Forelimb muscle (tissue), 1 donor: ENCODE measurements around the gene ZNF593OS. TPM values are rescaled to one million over a fixed set of nuclear protein-coding genes. Genes with fewer than 3 reads are reported as not detected.

ENCODE experiments used
- DNase-seq: peaks from one replicate; pipeline ENCODE4 v3.0.0-alpha.2; 2013; ENCODE audit warnings: low read depth
- polyA plus RNA-seq: library from polyadenylated mRNA; unstranded; fragments of 120-200 nt; gene quantifications from one replicate; pipeline ENCODE4 v1.2.1, GENCODE V29; 2013; ENCODE audit not compliant: insufficient read length

ZNF593OS gene
- polyA plus RNA-seq, 1 donor: 1.5 TPM

DNA sequence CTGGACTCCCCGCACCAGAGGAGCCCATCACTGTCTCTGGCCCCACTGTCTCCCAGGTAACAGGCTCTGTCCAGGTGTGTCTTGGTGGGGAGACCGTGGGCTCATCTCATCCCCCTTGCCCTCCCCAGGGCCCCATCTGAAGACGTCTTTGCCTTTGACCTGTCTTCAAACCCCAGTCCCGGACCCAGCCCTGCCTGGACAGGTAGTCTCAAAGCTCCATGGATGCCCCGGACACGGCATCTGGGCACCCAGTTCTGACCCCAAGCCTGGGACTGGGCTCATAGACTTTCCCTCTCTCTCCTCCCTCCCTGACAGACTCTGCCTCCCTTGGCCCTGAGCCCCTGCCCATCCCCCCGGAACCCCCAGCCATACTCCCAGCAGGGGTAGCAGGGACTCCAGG, 12.5 kb upstream of the ZNF593OS start:
- DNase-seq: no peak

- DNase-seq: no peak
These were observed 10.7 kb upstream of the ZNF593OS start for GRCh38 chr1:26182383-26182696.

GRCh38 chr1:26181586-26182382, 10.2 kb upstream of the ZNF593OS start:
- DNase-seq: no peak

DNA sequence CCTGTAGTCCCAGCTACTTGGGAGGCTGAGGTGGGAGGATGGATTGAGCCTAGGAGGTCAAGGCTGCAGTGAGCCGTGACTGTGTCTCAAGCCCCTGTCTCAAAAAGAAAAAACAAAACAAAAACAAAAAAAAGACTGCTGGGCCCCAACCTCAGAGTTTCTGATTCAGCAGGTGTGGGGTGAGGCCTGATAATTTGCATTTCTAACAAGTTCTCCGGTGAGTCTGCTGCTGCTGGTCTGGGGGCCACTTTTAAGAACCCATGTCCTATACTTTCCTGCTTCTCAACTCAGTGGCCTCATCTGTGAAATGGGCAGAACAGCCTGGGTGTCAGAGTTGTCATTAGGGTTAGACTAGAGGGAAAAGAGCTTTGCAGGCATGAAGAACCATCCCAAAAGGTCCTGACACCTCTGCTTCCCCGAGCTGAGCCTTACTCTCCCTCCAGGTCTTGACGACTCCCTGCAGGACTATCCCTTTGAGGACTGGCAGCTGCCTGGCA, 8.4 kb upstream of the ZNF593OS start:
- no peak for DNase-seq

DNA sequence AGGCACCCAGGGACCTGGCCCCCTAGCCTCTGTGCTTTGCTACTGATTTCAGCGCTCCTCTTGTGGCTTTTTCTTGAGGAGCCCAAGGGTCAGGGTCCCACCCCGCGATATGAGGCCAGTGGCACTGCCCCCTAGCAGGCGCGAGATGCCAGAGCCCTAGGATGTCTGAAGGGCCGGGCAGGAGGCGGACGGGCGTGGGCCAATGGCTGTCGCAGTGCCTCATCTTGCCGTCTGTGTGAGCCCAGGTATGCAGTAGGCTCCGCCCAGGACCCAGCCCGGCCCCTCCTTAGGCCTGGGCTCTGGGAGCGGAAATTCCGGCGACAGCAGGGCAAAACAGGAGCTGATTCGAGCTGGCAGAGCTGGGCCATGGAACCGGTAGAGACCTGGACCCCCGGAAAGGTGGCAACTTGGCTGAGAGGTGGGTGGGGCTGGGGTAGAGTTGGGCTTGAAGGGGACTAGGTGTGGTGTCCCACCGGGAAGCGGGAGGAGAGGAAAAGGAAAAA, 5.6 kb upstream of the ZNF593OS start, which contains the start of gene CNKSR1:
Gene CNKSR1 (plus strand): TSS at position 310 of the 503 bp plus-strand sequence. CDS start 57 bp downstream, at position 367.
- DNase-seq: no peak

- DNase-seq: no peak
These were observed 3.7 kb upstream of the ZNF593OS start for GRCh38 chr1:26175346-26175745.

GRCh38 chr1:26170472-26170821, 1.2 kb downstream of the ZNF593OS start:
- no peak for DNase-seq

GRCh38 chr1:26169669-26170471, 1.8 kb downstream of the ZNF593OS start, which contains the start of gene ZNF593:
TSS of gene ZNF593 (plus strand) at chr1:26169908. CDS start at chr1:26169984, 76 bp downstream.
- peak; percentile 81 for DNase-seq

GRCh38 chr1:26169198-26169554, 2.5 kb downstream of the ZNF593OS start:
- no peak for DNase-seq

DNA sequence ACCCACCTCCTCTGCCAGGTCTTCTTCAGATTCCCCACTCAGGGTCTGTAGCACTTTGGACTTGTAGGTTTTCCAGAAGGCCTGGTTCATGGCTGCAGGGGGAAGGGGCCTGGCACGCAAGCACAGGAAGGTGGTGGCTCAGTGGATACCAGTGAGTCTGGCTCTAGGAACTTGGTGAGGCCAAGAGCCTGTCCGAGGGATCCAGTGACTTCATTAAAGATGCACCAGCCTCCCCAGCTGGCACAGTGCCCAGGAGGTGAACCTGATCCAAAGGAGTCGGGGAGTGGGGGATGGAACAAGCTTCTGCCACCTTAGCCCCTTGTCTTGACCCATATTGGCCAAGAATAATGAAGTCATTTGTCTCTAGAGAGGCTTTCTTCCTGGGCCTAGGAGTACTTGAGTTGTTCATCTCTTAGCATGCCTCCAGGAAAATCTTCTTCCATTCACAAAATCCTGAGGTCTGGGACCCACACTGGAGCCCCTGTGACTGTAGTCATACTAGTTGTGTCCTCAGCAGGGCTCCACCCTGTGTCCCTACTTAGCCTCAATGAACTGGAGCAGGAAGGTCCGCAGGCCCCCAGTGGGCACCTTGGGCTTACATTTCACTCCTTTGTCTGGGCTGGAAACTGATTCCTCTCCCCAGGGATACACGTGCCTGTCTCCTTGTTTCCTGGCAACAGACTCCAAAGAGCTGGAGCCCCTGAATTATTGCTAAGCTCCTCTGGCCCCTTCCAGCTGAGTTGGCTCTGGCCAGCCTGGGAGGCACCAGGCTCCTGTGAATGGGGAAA, 3.0 kb downstream of the ZNF593OS start, which contains the start of gene C1orf232:
Gene C1orf232 (minus strand): TSS at position 554 of the 788 bp plus-strand sequence. CDS start 464 bp downstream, at position 90.
- DNase-seq: no peak

DNA sequence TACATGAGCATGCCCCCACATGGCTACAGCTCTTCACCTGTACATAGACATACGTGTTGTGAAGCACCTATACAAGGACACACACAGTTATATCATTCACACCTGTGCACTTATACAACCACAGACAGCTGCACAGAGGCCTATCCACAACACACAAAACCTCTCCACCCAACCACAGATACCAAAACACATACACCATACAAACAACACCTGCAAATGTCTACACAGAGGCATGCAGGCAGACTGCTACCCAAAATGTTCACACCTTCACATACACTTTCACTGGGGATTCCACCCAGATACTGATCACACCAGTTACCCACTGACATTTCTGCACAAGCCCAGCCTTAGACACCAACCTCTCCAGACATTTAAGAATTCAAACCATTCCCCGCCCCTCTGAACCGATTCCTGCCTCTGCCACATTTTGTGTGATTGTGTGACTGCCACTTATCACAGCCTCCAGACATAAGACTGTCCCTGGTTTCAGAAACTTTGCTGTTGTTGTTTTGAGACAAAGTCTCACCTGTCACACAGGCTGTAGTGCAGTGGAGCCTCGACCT, 4.8 kb downstream of the ZNF593OS start:
- no peak for DNase-seq

GRCh38 chr1:26164861-26165842, 6.5 kb downstream of the ZNF593OS start:
- DNase-seq: no peak

DNA sequence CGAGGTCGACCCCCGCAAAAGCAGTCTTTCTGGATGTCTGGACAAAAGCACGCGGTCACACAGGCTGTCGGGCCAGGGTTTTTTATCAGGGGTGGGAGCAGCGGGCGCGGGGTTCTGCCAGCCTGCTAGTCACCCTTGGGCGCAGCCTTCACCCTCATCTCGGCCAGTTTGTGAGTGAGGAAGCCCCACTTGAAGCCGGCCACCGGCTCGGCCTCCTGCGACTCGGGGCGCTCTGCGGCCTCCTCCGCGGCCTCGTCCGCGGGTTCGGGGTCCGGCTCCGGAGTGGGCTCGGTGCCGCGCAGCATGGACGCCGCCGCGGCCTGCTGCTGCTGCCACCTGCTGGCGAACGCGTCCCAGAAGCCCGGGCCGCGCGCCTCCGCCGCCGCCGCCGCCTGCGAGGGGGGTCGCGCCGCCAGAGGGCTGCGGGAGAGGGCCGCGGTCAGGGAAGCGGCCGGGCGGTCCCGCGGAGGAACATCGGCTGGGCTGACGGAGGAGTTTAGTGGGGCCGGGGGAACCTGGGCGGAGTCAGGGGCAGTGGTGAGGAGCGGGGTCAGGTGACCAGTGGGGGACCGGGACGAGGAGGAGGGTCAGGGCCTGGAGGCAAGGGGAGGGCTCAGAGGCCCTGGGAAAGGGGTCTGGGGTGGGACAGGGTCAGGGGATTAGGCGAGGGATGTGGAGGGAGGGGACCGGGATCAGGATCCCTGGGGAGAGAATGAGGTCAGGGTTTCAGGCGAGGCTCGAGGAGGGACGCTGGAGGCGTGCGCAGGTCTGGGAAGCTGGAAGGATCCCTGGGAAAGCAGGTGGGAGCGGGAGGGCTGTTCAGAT, 7.4 kb downstream of the ZNF593OS start:
- no peak for DNase-seq

- no peak for DNase-seq
These were observed 8.0 kb downstream of the ZNF593OS start for GRCh38 chr1:26163684-26164035.

- DNase-seq: no peak
These were observed 9.4 kb downstream of the ZNF593OS start for GRCh38 chr1:26162220-26162709.

DNA sequence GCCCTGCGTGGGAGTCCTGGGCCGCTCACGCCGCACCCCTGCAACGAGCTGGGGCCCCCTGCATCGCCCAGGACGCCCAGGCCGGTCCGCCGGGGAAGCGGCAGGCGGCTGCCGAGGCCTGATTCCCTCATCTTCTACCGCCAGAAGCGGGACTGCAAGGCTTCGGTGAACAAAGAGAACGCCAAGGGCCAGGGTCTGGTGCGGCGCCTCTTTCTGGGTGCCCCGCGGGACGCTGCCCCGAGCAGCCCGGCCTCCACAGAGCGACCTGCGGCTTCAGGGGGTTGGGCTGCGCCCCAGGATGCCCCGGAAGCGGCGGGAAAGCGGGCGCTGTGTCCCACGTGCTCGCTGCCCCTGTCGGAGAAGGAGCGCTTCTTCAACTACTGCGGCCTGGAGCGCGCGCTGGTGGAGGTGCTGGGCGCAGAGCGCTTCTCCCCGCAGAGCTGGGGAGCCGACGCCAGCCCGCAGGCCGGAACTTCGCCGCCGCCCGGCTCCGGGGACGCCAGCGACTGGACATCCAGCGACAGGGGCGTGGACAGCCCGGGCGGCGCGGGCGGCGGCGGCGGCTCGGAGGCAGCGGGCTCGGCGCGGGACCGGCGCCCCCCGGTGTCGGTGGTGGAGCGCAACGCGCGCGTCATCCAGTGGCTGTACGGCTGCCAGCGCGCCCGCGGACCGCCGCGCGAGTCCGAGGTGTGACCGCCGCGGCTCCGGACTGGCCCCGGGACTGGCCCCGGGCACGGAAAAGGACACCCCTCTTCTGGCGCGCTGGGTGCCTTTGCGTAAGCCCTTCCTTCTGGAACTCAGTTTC, 10.0 kb downstream of the ZNF593OS start:
- no peak for DNase-seq

- no peak for DNase-seq
These were observed 10.9 kb downstream of the ZNF593OS start for GRCh38 chr1:26160527-26161414.
